DMS 273 treated with DMSO at 0.1 percent for 48 hours (cell line): ENCODE results near the gene CCL20.
A peak's percentile ranks its signal among the peaks of the same experiment; 100 is the strongest.
"Not testable (repeated sequence)": the region's sequence is repeated elsewhere in the genome, so short reads cannot be mapped to it uniquely, and the experiment has no call there.

Source experiments
- DNase-seq: peaks from one replicate; lab custom pipeline; 2025; lab: John Stamatoyannopoulos, UW

CCL20 gene

DNA sequence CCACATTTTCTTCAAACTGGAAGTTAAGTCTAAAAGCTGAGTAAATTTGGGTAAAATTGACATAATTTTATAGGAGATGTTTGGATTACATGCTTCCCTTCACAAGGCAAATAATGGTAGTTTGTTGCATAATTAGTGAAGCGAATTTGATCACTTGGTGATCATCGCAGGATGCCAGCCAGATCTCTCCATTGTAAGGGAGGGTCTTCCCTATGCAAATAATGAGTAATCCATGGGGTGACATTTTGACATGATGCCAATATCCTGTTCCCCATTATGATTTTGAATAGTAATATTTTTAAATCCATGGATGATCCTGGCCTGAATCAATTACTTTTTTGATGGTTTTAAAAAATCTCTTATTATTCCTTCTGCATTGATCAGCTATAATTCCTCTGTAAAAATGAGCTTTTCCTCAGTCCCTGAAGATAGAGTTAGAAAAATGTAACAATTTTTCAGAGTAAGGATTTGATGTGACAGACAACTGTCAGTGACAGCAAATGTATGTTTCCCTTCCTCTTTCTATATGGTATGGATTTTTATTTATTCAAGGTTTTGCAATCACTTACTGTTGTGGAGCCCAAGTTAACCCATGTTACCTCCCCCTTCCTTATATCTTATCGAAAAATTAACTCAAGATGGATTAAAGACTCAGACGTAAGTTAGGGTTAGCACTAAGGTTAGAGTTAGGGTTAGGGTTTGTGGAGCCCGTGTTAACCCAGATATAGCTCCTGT lies 21.4 kb downstream of the CCL20 start:
- DNase-seq = no peak

DNA sequence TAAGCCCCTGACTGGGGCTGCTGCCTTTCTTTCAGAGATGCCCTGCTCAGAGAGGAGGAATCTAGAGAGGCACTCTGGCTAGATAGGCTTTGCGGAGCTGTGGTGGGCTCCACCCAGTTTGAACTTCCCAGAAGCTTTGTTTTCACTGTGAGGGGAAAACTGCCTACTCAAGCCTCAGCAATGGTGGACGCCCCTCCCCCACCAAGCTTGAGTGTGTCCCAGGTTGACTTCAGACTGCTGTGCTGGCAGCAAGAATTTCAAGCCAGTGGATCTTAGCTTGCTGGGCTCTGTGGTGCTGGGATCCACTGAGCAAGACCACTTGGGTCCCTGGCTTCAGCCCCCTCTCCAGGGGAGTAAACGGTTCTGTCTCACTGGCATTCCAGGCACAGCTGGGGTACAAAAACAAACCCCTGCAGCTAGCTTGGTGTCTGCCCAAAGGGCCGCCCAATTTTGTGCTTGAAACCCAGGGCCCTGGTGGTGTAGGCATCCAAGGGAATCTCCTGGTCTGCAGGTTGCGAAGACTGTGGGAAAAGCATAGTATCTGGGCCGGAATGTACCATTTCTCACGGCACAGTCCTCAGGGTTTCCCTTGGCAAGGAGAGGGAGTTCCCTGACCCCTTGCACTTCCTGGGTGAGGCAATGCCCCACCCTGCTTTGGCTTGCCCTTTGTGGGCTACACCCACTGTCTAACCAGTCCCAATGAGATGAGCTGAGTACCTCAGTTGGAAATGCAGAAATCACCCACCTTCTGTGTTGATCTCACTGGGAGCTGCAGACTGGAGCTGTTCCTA lies 25.9 kb downstream of the CCL20 start:
- DNase-seq = not testable (repeated sequence)

DNA sequence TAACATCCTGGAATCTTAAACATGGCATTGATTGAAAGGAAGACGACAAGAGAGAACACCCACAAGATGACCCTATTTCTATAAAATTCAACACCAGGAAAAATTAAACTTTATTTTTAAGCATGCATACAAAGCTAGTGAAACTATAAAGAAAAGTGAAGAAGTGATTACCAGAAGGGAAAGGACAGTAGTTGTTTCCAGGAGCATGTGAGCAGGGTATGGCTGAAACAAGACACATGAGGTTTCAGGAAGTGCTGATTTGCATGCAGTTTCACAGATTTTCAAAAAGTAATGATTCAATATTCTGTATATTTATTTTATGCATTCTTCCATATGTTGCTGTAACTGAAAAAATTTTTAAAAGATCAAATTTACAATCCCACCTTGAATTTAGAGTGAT lies 33.2 kb downstream of the CCL20 start:
- DNase-seq = no peak

DNA sequence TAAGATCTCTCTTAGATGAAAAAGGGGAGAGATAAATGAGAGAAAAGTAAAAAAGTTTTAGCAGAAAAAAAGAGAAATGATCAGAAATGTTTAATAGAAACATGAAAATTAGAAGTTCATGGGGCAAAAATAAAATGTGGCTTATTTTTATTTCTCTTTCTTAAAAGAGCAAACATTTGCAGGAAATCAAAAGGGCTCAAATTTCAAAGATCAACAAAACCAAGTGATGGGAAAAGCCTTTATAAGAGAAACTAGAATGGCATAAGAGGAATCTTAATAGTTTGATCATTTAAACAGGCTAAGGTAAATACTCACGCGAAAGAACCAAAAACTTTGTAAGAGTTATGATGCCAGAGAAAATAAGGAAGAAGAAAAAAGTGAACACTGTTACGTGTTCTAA lies 34.5 kb downstream of the CCL20 start:
- no peak for DNase-seq

DNA sequence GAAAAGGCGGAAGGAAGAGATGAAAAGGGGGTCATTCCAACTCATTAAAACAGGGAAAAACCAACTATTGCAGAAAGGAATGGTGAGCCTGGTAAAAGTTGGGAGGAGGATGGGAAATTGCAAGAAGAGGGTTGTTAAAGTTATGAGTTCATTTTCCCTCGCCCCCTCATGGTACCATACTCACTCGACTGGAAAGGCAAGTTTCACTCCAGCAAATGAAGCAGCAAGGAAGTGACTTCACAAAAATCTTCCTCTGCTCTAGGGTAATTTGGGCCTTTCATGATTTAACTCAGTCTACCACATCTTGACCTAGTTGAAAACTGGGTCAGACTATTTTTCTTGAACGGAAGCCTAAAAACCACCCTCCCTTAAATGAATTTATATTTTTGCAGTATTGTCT lies 34.9 kb downstream of the CCL20 start:
- no peak for DNase-seq

DNA sequence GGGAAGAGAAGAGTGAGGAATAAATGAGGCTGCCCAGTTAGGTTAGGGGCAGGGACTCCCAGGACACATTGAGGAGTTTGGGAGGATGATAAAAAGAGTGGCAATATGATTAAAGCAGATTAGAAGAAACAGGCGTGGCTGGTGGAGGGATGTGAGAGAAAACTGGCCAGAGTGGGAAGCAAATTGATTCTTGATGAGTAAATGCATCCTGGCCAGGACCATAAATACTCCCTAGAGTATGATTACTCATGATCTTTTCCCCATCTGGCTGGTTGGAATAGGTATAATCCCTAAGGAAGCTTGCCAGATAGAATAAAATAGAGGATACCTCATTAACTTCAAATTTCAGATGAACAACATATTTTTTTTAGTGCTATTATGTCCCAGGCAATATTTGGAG lies 36.3 kb downstream of the CCL20 start:
- peak; percentile 18 for DNase-seq

DNA sequence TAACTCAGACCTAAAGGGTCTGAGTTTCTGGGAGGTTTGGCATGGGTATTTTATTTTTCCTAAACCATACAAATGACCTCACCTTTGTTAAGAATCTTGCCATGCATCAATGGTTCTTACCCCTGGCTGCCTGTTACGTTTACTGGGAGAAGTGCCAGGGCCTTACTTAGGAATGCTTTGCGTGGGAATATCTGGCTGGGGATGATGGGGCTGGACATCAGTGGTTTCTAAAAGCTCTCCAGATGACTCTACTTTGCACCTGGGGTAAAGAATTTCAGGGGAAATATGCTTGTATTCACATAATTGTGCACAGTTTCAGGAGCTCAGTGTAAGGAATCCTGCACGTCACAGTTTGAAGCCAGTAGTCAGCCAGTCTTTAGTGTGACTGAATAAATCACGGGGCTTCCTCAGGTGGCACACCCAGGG lies 39.6 kb downstream of the CCL20 start:
- DNase-seq = no peak

DNA sequence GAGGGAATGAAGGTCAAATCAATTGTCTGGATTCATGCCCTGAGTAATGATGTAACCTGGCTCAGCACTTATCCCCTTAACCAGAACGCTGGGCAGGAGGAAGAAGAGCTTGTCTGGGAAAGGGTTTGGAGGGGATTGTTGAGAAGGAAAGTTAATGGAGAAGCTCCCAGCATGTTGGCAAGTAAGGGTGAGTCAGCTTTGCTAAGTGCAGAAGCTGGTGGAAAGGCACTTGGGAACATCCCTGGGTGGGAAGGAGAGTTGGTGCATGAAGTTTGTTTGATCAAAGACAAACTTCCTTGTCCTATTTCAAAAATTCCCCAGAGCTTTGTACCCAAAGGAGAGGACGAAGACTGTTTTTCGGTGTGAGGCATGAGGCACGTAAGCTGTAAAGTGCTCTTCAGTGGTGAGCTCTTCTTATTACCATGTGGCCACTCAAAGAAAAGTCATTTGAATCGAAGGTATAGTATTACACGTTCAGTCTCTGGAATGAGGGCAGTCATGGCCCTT lies 40.2 kb downstream of the CCL20 start:
- no peak for DNase-seq

DNA sequence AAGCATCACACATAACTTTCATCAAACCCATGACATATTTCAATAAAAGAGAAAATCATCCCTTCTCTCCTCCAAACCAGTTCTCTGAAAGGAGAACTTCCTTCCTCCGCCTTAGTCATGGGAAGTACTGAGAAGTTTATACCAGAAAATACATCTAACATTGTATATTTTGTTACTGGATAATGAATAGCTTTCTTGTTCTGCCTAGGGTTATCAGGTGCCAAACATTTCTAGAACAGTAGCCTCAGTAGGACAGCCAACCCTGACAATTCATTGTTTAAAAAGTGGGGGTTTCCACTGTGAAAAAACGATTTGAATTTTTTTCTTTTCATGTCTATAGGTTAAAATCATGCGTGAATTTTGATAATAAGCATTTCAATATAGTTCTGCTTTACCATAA lies 41.8 kb downstream of the CCL20 start:
- no peak for DNase-seq

DNA sequence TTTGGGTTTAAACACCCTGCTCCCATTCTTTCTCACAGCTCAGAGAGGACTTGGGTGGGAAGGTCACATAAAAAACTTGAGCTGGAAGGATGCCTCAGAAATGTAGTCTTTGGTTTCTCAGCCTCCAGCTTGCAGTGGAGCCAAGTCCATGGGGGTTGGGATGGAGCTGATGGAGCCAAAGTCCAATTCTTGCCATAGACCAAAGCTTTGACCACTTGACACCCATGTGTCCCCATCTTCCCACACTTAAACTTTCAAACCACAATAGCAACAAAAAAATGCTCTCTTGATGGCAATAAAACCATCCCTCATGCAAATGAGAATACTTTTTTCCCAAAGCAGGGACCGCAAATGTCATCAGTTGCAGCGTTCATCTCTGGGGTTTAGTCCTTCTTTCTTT lies 43.1 kb downstream of the CCL20 start:
- DNase-seq = no peak

DNA sequence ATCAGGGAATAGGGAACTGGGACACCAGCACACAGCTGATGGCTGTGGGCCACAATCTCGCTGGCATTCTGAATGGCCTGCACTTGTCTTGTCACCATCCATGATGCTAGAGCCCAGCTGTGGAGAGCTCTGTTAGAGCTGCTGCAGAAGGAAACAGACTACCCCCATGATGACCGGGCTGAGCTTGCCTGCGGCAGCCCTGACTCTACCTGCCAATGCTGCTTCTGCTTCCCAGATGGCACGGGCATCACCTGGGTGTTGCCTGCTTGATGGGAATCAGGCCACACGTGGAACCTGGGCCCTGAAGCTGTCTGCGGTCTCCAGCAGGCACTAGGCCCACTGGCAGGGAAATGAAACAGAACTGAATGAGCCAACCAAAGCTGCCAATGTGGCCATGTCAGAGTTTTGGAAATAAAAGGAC lies 46.6 kb downstream of the CCL20 start:
- no peak for DNase-seq

DNA sequence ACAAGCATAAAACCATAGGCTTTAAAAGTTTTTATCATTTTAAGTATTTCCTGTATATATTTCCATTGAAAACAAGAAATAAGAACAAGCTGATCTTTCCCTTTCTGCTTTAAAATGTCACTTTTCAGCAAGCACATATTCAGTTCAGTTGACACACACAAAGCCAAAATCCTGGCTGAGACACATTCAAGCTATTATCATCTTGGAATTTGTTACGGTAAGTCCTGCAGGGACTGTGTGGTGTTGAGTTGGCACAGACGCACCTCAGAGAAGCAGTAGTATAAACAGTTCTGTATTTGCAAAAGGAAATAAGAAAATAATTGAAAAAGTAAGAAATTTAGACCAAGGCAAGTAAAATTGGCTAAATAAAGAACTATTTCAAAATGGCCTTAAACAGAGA lies 47.4 kb downstream of the CCL20 start:
- no peak for DNase-seq

DNA sequence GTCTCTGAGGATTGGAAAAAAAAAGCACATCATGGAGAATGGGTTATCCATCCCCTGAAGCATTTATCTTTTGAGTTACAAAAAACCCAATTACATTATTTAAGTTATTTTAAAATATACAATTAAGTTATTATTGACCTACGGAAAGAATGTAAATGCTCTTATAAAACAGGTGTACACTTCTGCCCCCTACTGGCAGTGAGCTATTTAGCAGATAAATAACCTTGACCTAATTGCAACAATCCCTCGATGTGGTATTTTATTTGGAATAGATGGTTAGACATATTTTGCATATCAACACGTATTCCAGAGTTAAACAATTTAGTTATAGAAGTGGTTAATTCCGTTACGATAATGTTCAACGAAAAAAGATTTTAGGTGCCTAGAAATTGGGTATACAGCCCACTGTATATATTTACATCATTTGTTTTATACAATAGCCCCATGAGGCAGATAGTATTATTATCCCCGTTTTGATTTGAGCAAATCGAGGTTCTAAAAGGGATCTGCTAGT lies 48.6 kb downstream of the CCL20 start:
- DNase-seq = no peak

DNA sequence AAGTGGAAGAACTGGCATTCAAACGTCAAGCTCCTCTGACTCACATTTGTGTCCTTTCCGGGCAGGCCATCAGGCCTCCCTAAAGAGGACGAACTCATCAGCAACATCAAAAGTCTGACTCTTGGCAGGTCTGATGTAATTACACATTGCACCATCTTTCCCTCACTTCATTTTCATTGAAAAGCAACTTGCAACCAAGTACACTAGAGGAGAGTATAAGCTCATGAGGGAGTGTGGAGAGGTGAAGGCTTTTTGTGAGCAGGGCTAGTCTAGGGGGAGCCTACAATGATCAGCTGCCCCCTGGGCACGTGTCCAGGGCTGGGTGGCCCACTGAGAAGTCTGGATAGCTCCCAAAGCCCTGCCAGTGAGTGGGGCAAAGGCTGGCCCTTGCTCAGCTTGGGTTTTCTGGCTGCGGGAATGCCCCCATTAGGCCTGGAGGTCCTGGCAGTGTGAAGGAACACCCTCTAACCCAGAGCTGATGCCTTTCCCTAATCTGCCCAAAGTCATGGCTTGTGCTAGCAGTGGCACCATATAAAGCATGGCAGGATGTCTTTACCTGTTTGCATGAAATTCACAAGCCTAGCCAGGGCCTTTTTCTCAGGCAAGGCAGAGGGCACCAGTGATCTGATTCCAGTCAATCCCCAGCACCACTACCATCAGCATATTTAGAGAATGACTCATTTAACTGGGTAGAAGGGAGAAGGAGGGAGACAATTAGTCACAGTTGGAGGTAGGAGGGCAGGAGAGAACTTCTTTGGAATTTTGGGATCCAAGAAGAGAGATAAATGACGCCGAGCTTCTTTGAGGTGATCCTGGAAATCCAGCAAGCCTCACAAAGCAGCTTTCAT lies 49.3 kb downstream of the CCL20 start:
- no peak for DNase-seq

DNA sequence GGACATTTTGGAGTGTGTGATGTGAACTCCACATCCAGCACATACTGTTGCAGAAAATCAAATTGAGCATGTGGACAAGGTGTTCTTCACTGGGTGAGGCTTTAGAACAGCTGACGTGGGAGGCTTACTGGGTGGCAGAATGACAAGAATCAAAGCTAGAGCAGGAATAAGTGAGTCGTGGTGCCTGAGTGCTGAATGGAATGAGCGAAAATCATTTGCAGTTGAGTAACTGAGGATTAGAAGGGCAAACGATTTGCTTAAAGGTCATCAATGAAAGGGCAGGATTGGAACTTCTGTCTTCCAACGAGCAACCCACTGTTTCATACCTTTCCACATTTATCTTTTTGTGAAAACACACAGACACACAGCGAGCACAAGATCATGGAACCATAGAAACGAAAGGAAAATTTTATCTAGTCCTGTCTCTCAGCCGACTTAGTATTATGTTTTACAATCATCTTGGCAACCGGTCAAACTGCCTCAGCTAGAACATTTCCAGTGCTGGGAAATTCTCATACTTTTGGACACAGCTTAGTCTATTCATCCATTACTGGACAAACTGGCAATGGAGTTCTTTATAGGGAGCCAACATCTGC lies 50.6 kb downstream of the CCL20 start:
- DNase-seq = no peak

DNA sequence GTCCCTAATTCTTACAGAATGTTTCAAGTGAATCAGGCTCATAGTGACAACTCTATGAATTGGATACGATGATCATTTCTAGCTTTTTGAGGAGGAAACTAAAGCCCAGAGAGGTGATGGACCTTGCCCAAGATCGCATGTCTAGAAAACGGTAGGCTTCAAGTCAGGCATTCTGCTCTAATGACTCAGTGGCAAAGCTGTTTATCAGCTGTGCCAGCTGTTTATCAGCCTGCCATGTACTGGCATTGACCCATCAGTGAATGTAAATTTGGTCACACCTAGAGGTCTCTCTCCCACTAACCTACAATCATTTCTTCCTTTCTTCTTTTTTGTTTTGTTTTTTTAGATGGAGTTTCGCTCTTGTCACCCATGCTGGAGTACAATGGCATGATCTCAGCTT lies 51.6 kb downstream of the CCL20 start:
- DNase-seq = no peak
